D721Med (cell line): ENCODE data around the gene MACF1.
"Not testable (repeated sequence)": the region's sequence is repeated elsewhere in the genome, so short reads cannot be mapped to it uniquely, and the experiment has no call there.

Experiments used
- DNase-seq: peaks from one replicate; pipeline ENCODE4 v3.0.0; 2011; ENCODE audit warnings: low spot score; ENCODE audit not compliant: insufficient read length
- FAIRE-seq: peaks from 2 replicates; lab custom pipeline; 2011; peaks lifted over from hg19 to GRCh38; lab: Jason Lieb, UNC
- CTCF ChIP-seq: IDR thresholded peaks from 2 replicates; pipeline ENCODE4 v1.5.1; 2012; ENCODE audit warnings: mild to moderate bottlenecking, control low read depth; ENCODE audit not compliant: insufficient read depth; ENCODE audit errors: missing control alignments

Gene MACF1

GRCh38 chr1:39205781-39206464 is 1.4 kb downstream of the MACF1 start:
- no peak for TF ChIP-seq CTCF
- no peak for FAIRE-seq
- DNase-seq, result no peak

GRCh38 chr1:39208360-39208759 is 3.9 kb downstream of the MACF1 start:
- not testable (repeated sequence) for DNase-seq, FAIRE-seq

GRCh38 chr1:39210649-39211048 is 6.2 kb downstream of the MACF1 start:
- TF ChIP-seq CTCF, result no peak
- DNase-seq (no peak), FAIRE-seq (no peak)

- DNase-seq (no peak), FAIRE-seq (no peak)
- TF ChIP-seq CTCF, result no peak
Observed at GRCh38 chr1:39212499-39212898, 8.0 kb downstream of the MACF1 start.

GRCh38 chr1:39213511-39214002 is 9.1 kb downstream of the MACF1 start:
- DNase-seq (no peak), FAIRE-seq (no peak)
- TF ChIP-seq CTCF, result no peak

- no peak for TF ChIP-seq CTCF
- FAIRE-seq (no peak), DNase-seq (no peak)
Observed at GRCh38 chr1:39214021-39214713, 9.7 kb downstream of the MACF1 start.

- DNase-seq, result no peak
- no peak for FAIRE-seq
- TF ChIP-seq CTCF, result no peak
Observed at GRCh38 chr1:39214714-39214997, 10.2 kb downstream of the MACF1 start.
